WTC11 (cell line): ENCODE results near the gene PEX10. TPM values are rescaled to one million over a fixed set of nuclear protein-coding genes. Genes with fewer than 3 reads are reported as not detected.

Experiments
- ATAC-seq: fragments of 200-7000 bp; cut with Tn5 transposase; 2 replicates; pipeline ENCODE4 v1.10.0; 2021; ENCODE audit warnings: mild to moderate bottlenecking, moderate library complexity
- CTCF ChIA-PET: fragments of 300-600 bp; sonication (Branson Sonifier 250); formaldehyde crosslinking; loops from one replicate; lab custom pipeline; 2021; ENCODE audit warnings: antibody characterized with exemption; lab: Charles Lee
- POLR2A ChIA-PET: fragments of 350-600 bp; sonication (Branson Sonifier 250); formaldehyde crosslinking; loops from one replicate; lab custom pipeline; 2021; ENCODE audit warnings: antibody characterized with exemption; lab: Charles Lee
- DNase-seq: peaks from one replicate; pipeline ENCODE4 v3.0.0; 2021; ENCODE audit warnings: low spot score
- H3K27ac Mint-ChIP-seq: 2 replicates; pipeline ENCODE4 v1.8.0; 2021; ENCODE audit warnings: mixed read lengths
- H3K27me3 Mint-ChIP-seq: 2 replicates; pipeline ENCODE4 v1.8.0; 2021; ENCODE audit warnings: low read depth, mild to moderate bottlenecking, moderate library complexity, mixed read lengths
- H3K36me3 Mint-ChIP-seq: 2 replicates; pipeline ENCODE4 v1.8.0; 2021; ENCODE audit warnings: mixed read lengths
- H3K4me1 Mint-ChIP-seq: 2 replicates; pipeline ENCODE4 v1.8.0; 2022; ENCODE audit warnings: mixed read lengths
- H3K4me3 Mint-ChIP-seq: 2 replicates; pipeline ENCODE4 v1.8.0; 2021; ENCODE audit warnings: mild to moderate bottlenecking, moderate library complexity, mixed read lengths
- H3K9me3 Mint-ChIP-seq: 2 replicates; pipeline ENCODE4 v1.8.0; 2021; ENCODE audit warnings: mixed read lengths
- ARID4B ChIP-seq: sonication (generic); formaldehyde crosslinking; IDR thresholded peaks from 2 replicates; pipeline ENCODE4 v1.8.0; 2023; ENCODE audit warnings: missing genetic modification reagents, mild to moderate bottlenecking, borderline replicate concordance
- E2F1 ChIP-seq: sonication (generic); formaldehyde crosslinking; IDR thresholded peaks from 2 replicates; pipeline ENCODE4 v1.8.0; 2022; ENCODE audit warnings: mild to moderate bottlenecking, missing genetic modification reagents
- E2F5 ChIP-seq: sonication (generic); formaldehyde crosslinking; IDR thresholded peaks from 2 replicates; pipeline ENCODE4 v1.8.1; 2022; ENCODE audit warnings: mild to moderate bottlenecking, moderate library complexity, missing genetic modification reagents
- FOXK1 ChIP-seq: sonication (generic); formaldehyde crosslinking; IDR thresholded peaks from 2 replicates; pipeline ENCODE4 v1.8.0; 2022; ENCODE audit warnings: mild to moderate bottlenecking, moderate library complexity, missing genetic modification reagents
- MLX ChIP-seq: sonication (generic); formaldehyde crosslinking; IDR thresholded peaks from 2 replicates; pipeline ENCODE4 v1.8.1; 2023; ENCODE audit warnings: mild to moderate bottlenecking, missing genetic modification reagents, moderate library complexity
- MYBL2 ChIP-seq: sonication (generic); formaldehyde crosslinking; IDR thresholded peaks from 2 replicates; pipeline ENCODE4 v1.8.1; 2023; ENCODE audit warnings: mild to moderate bottlenecking, moderate library complexity, missing genetic modification reagents
- NFATC4 ChIP-seq: fragments of 250-450 bp; sonication (Bioruptor Pico); IDR thresholded peaks from 2 replicates; pipeline ENCODE4 v1.9.0; 2021; ENCODE audit warnings: mild to moderate bottlenecking
- NR2C2 ChIP-seq: sonication (generic); formaldehyde crosslinking; IDR thresholded peaks from 2 replicates; pipeline ENCODE4 v1.8.0; 2022; ENCODE audit warnings: mild to moderate bottlenecking, missing genetic modification reagents
- SMAD4 ChIP-seq: sonication (generic); formaldehyde crosslinking; IDR thresholded peaks from 2 replicates; pipeline ENCODE4 v1.8.0; 2022; ENCODE audit warnings: mild to moderate bottlenecking, missing genetic modification reagents
- USF2 ChIP-seq: sonication (generic); formaldehyde crosslinking; IDR thresholded peaks from 2 replicates; pipeline ENCODE4 v1.8.1; 2023; ENCODE audit warnings: mild to moderate bottlenecking, missing genetic modification reagents, moderate library complexity
- ZNF263 ChIP-seq: sonication (generic); formaldehyde crosslinking; IDR thresholded peaks from 2 replicates; pipeline ENCODE4 v1.8.1; 2022; ENCODE audit warnings: low read depth, mild to moderate bottlenecking, moderate library complexity, missing genetic modification reagents
- ZNF423 ChIP-seq: fragments of 250-450 bp; sonication (Bioruptor Pico); IDR thresholded peaks from 2 replicates; pipeline ENCODE4 v2.1.2; 2022; ENCODE audit warnings: mild to moderate bottlenecking, moderate library complexity
- total RNA-seq: library from RNA; stranded (reverse); gene quantifications from 3 replicates; pipeline ENCODE4 v1.2.3, GENCODE V29; 2021
- TF ChIP-seq, protein P1 (sequence below): fragments of 250-450 bp; sonication (Bioruptor Pico); IDR thresholded peaks from 2 replicates; pipeline ENCODE4 v1.9.0; 2021; ENCODE audit warnings: mild to moderate bottlenecking, borderline replicate concordance
- TF ChIP-seq, protein P2 (sequence below): sonication (generic); formaldehyde crosslinking; IDR thresholded peaks from 2 replicates; pipeline ENCODE4 v1.8.1; 2023; ENCODE audit warnings: mild to moderate bottlenecking, moderate library complexity, missing genetic modification reagents
- TF ChIP-seq, protein P3 (sequence below): sonication (generic); formaldehyde crosslinking; IDR thresholded peaks from 2 replicates; pipeline ENCODE4 v1.8.0; 2023; ENCODE audit warnings: missing genetic modification reagents

The PEX10 gene
- total RNA-seq, 1 experiment from 2014 or later, result 29.3 TPM

- Mint-ChIP-seq H3K36me3 (peaks cover 16% of the 10 kb centered on the region), H3K9me3 (no peaks in the 10 kb centered on the region), H3K4me3 (peak overlapping the region; percentile 85), H3K27me3 (no peaks in the 10 kb centered on the region), H3K4me1 (peaks cover 17% of the 10 kb centered on the region), H3K27ac (peak overlapping the region; percentile 60; the same call in 1 of the 2 replicates)
- POLR2A ChIA-PET, result interaction anchor here (0.8 to 1.0 kb wide), 4 partner anchors 18 to 150 kb away, joined by 3 to 4 read pairs (median 4); partner anchors contain the start of gene PANK4
- CTCF ChIA-PET, result interaction anchor here (0.8 to 2.3 kb wide), 11 partner anchors 8 to 252 kb away, joined by 3 to 34 read pairs (median 7); partner anchors contain the start of genes FAAP20 and PANK4
- DNase-seq (no peak), ATAC-seq (no peak)
- TF ChIP-seq, protein P1, sequence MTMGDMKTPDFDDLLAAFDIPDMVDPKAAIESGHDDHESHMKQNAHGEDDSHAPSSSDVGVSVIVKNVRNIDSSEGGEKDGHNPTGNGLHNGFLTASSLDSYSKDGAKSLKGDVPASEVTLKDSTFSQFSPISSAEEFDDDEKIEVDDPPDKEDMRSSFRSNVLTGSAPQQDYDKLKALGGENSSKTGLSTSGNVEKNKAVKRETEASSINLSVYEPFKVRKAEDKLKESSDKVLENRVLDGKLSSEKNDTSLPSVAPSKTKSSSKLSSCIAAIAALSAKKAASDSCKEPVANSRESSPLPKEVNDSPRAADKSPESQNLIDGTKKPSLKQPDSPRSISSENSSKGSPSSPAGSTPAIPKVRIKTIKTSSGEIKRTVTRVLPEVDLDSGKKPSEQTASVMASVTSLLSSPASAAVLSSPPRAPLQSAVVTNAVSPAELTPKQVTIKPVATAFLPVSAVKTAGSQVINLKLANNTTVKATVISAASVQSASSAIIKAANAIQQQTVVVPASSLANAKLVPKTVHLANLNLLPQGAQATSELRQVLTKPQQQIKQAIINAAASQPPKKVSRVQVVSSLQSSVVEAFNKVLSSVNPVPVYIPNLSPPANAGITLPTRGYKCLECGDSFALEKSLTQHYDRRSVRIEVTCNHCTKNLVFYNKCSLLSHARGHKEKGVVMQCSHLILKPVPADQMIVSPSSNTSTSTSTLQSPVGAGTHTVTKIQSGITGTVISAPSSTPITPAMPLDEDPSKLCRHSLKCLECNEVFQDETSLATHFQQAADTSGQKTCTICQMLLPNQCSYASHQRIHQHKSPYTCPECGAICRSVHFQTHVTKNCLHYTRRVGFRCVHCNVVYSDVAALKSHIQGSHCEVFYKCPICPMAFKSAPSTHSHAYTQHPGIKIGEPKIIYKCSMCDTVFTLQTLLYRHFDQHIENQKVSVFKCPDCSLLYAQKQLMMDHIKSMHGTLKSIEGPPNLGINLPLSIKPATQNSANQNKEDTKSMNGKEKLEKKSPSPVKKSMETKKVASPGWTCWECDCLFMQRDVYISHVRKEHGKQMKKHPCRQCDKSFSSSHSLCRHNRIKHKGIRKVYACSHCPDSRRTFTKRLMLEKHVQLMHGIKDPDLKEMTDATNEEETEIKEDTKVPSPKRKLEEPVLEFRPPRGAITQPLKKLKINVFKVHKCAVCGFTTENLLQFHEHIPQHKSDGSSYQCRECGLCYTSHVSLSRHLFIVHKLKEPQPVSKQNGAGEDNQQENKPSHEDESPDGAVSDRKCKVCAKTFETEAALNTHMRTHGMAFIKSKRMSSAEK, result no peak
- TF ChIP-seq, protein P2, sequence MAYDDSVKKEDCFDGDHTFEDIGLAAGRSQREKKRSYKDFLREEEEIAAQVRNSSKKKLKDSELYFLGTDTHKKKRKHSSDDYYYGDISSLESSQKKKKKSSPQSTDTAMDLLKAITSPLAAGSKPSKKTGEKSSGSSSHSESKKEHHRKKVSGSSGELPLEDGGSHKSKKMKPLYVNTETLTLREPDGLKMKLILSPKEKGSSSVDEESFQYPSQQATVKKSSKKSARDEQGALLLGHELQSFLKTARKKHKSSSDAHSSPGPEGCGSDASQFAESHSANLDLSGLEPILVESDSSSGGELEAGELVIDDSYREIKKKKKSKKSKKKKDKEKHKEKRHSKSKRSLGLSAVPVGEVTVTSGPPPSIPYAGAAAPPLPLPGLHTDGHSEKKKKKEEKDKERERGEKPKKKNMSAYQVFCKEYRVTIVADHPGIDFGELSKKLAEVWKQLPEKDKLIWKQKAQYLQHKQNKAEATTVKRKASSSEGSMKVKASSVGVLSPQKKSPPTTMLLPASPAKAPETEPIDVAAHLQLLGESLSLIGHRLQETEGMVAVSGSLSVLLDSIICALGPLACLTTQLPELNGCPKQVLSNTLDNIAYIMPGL, result 0 out of 2 replicates have a peak, but pooled peaks have one; percentile 13
- TF ChIP-seq E2F1 (CRISPR knock-in tag) (no peak), NR2C2 (0 out of 2 replicates have a peak, but pooled peaks have one; percentile 8), SMAD4 (no peak), NFATC4 (no peak), MLX (CRISPR knock-in tag) (no peak)
Observed at GRCh38 chr1:2391931-2392509, 20.3 kb downstream of the PEX10 start.

DNA sequence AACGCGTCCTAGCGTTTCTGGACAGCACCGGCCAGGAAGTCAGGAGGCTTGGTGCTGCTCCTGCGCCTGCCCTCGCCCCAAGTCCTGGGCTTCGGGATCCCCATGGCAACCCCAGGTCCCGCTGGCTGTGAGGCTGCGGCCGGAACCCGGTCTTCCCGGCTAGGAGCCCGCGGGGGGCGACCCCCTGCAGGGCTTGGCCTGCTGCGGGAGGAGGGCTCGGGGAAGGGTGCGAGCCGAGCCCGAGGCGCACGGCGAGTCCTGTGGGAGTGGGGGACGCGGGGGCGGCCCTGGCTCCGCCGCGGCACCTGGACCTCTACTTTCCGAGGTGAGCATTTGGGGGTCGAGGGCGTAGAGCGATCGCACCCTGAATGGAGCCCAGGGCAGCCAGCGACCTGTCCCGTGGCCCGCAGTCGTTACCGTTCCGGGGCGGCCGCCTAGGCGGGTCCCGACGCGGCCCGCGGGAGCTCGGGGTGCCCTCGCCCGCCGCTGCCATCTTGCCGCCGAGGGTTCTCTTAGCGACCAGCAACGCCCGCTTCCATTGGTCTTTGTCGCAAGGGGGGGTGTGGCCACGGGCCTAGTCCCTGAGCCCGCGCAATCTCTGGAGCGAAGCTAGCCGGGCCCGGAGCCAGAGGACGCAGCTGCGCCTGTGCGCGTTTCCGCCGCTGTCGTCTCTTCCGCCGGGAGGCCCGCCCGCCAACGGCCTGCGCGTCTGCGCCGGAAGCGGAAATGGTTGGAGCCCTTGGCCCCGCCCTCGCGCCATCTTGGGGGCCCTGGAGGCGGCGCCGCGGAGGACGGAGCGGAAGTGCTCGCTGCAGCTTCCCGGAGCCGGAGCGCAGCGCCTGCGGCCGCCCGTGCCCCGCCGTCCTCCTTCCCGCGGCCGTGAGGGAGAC lies 21.1 kb downstream of the PEX10 start, which contains the start of the genes MORN1 and RER1:
TSS of gene MORN1 (minus strand) at position 514 of the 890 bp plus-strand sequence. CDS start at position 493, 21 bp downstream.
TSS of gene RER1 (plus strand) at position 801 of the 890 bp plus-strand sequence. CDS start 3,950 bp downstream, outside the sequence.
- Mint-ChIP-seq H3K4me3 (peak within 1 kb of the TSS; percentile 85), H3K9me3 (no peaks in the 10 kb centered on the region), H3K36me3 (peaks cover 11% of the 10 kb centered on the region; the same call in 1 of the 2 replicates), H3K27ac (peak within 1 kb of the TSS; percentile 60), H3K4me1 (peaks cover 17% of the 10 kb centered on the region), H3K27me3 (no peaks in the 10 kb centered on the region)
- peak; percentile 99 for ATAC-seq
- ChIA-PET POLR2A (interaction anchor here (0.6 to 1.0 kb wide), 7 partner anchors 19 to 258 kb away, joined by 3 to 7 read pairs (median 4); partner anchors contain the start of genes PANK4 and SKI), CTCF (interaction anchor here (0.8 to 1.4 kb wide), 10 partner anchors 9 to 251 kb away, joined by 3 to 34 read pairs (median 7); partner anchors contain the start of genes FAAP20 and PANK4)
- peak; percentile 99 for DNase-seq
- TF ChIP-seq ZNF423 (peak; percentile 67; the same call in 1 of the 2 replicates), MYBL2 (CRISPR knock-in tag) (peak; percentile 49; the same call in 1 of the 2 replicates), ARID4B (CRISPR knock-in tag) (peak; percentile 93), E2F5 (CRISPR knock-in tag) (peak; percentile 94), FOXK1 (CRISPR knock-in tag) (peak; percentile 84), USF2 (CRISPR knock-in tag) (peak; percentile 56), ZNF263 (peak; percentile 61; the same call in 1 of the 2 replicates)
- TF ChIP-seq, protein P3, sequence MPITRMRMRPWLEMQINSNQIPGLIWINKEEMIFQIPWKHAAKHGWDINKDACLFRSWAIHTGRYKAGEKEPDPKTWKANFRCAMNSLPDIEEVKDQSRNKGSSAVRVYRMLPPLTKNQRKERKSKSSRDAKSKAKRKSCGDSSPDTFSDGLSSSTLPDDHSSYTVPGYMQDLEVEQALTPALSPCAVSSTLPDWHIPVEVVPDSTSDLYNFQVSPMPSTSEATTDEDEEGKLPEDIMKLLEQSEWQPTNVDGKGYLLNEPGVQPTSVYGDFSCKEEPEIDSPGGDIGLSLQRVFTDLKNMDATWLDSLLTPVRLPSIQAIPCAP (CRISPR knock-in tag), result 0 out of 2 replicates have a peak, but pooled peaks have one; percentile 19
